Measurements from ENCODE around the gene KRTAP10-11. TPM values are rescaled to one million over a fixed set of nuclear protein-coding genes. Genes with fewer than 3 reads are reported as not detected.
"Not testable (repeated sequence)": the region's sequence is repeated elsewhere in the genome, so short reads cannot be mapped to it uniquely, and the experiment has no call there.

The KRTAP10-11 gene, protein sequence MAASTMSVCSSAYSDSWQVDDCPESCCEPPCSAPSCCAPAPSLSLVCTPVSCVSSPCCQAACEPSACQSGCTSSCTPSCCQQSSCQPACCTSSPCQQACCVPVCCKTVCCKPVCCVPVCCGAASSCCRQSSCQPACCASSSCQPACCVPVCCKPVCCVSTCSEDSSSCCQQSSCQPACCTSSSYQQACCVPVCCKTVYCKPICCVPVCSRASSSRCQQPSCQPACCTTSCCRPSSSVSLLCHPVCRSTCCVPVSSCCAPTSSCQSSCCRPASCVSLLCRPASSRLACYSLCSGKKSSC
- total RNA-seq (not detected), polyA plus RNA-seq (ENCODE audit: insufficient read depth, low read depth, low replicate concordance) (not detected)
- long read RNA-seq, donor 1, result 0 reads
- long read RNA-seq, donor 2, result 0 reads
- long read RNA-seq, donor 3, result 0 reads
- long read RNA-seq, donor 4, result 0 reads
- long read RNA-seq, donor 5, result 0 reads
- long read RNA-seq, donor 6, result 0 reads
- long read RNA-seq, donor 7, result 0 reads
- long read RNA-seq, donor 8, result 0 reads
- long read RNA-seq, donor 9, result 0 reads
- long read RNA-seq, donor 10, result 0 reads

DNA sequence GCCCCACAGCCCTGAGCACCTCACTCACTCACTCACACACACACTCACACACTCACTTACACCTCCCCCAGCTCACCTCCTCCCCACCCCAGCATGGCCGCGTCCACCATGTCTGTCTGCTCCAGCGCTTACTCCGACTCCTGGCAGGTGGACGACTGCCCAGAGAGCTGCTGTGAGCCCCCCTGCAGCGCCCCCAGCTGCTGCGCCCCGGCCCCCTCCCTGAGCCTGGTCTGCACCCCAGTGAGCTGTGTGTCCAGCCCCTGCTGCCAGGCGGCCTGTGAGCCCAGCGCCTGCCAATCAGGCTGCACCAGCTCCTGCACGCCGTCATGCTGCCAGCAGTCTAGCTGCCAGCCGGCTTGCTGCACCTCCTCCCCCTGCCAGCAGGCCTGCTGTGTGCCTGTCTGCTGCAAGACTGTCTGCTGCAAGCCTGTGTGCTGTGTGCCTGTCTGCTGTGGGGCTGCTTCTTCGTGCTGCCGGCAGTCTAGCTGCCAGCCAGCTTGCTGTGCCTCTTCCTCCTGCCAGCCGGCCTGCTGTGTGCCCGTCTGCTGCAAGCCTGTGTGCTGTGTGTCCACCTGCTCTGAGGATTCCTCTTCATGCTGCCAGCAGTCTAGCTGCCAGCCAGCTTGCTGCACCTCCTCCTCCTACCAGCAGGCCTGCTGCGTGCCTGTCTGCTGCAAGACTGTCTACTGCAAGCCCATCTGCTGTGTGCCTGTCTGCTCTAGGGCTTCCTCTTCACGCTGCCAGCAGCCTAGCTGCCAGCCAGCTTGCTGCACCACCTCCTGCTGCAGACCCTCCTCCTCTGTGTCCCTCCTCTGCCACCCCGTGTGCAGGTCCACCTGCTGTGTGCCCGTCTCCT, at the start of gene KRTAP10-11:
TSS of gene KRTAP10-11 (plus strand) at position 49 of the 856 bp plus-strand sequence. CDS start at position 94, 45 bp downstream.
- H3K9me3 ChIP-seq (ENCODE audit: control insufficient read depth in 2 of 3, insufficient read depth in 1 of 3, low read length in 3 of 3); H3K9ac ChIP-seq (ENCODE audit: low read length in 3 of 3); H3K27me3 ChIP-seq (ENCODE audit: control insufficient read depth, insufficient read depth, low read length); H3K4me1 ChIP-seq (ENCODE audit: control insufficient read depth in 2 of 3, insufficient read depth in 2 of 3, low read depth in 1 of 3, low read length in 3 of 3); H3K27ac ChIP-seq (ENCODE audit: low read depth in 2 of 2, low read length in 2 of 2); DNase-seq; FAIRE-seq; intact Hi-C loops (cut with DNase I); H3K4me3 ChIP-seq (ENCODE audit: low read length in 3 of 3); H3K36me3 ChIP-seq (ENCODE audit: control insufficient read depth in 2 of 3, insufficient read depth in 3 of 3, low read length in 3 of 3): not testable (repeated sequence)

DNA sequence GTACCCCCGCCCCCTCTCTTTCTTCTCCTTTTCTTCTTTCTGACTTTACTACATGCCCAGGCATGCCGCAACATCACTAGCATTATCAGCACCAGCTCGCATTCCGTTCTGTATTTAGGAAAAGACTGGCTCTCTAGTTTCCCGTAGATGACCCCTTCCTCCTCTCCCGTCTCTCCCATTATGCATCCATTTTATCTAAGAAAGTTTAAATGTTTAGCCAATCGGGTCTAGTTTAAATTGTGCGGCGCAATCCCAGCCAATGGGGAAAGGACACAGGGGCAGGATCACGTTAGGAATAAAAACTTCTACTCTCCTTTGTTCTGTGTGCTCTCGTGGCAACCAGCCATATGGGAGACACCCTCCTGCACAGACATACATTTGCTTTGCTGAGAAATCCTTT, 48.2 kb upstream of the KRTAP10-11 start:
- Histone ChIP-seq H3K27ac (ENCODE audit: low read depth in 2 of 2, low read length in 2 of 2) (no peak overlapping the region), H3K27me3 (ENCODE audit: control insufficient read depth, insufficient read depth, low read length) (no peaks in the 10 kb centered on the region), H3K4me1 (ENCODE audit: control insufficient read depth in 2 of 3, insufficient read depth in 2 of 3, low read depth in 1 of 3, low read length in 3 of 3) (no peaks in the 10 kb centered on the region), H3K36me3 (ENCODE audit: control insufficient read depth in 2 of 3, insufficient read depth in 3 of 3, low read length in 3 of 3) (no peaks in the 10 kb centered on the region), H3K9ac (ENCODE audit: low read length in 3 of 3) (no peak overlapping the region), H3K4me3 (ENCODE audit: low read length in 3 of 3) (no peak overlapping the region), H3K9me3 (ENCODE audit: control insufficient read depth in 2 of 3, insufficient read depth in 1 of 3, low read length in 3 of 3) (no peaks in the 10 kb centered on the region)
- TF ChIP-seq, protein P1, sequence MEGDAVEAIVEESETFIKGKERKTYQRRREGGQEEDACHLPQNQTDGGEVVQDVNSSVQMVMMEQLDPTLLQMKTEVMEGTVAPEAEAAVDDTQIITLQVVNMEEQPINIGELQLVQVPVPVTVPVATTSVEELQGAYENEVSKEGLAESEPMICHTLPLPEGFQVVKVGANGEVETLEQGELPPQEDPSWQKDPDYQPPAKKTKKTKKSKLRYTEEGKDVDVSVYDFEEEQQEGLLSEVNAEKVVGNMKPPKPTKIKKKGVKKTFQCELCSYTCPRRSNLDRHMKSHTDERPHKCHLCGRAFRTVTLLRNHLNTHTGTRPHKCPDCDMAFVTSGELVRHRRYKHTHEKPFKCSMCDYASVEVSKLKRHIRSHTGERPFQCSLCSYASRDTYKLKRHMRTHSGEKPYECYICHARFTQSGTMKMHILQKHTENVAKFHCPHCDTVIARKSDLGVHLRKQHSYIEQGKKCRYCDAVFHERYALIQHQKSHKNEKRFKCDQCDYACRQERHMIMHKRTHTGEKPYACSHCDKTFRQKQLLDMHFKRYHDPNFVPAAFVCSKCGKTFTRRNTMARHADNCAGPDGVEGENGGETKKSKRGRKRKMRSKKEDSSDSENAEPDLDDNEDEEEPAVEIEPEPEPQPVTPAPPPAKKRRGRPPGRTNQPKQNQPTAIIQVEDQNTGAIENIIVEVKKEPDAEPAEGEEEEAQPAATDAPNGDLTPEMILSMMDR (IDR thresholded peaks at IDR 0.05; ENCODE audit: borderline replicate concordance, extremely low read depth, insufficient read depth), result no peak
- FAIRE-seq (no peak), DNase-seq (no peak)
- intact Hi-C loops (cut with DNase I), result no loop called here

DNA sequence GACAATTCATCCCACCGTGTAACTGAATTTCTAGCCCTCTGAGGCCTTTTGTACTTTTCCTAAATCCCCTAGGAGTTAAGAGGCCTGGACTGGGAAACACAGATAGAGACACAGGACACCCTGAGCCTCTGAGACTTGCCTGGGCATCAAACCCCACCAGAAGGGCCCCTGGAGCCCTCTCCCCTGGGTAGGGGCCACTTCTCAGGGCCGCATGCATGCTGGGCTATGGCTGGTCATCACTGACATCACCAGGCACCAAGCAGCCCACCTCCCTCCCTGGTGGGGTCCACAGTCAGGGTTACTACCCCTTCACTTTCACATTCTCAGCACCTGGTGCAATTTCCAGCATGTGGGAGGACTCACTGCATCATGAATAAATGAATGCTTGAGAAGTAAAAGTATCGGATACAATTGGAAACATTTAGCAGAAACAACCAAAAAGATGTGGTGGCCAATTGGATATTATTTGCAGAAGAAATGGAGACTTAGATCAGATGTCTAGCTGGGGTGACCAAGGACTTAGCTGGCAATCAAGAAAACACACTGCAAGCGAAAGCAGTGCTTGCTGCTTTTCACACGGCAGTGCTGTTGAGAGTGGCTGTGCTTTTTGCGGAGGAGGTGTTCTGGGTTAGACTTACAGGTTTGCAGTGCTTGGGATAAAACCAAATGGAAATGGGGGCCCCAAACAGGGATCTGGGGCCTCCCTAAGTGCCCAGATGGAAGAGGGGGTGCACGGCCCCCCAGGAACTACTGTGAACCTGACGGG, 46.8 kb upstream of the KRTAP10-11 start:
- H3K4me3 ChIP-seq (ENCODE audit: low read length in 3 of 3), result no peak overlapping the region
- FAIRE-seq (no peak), DNase-seq (no peak)
- H3K36me3 ChIP-seq (ENCODE audit: control insufficient read depth in 2 of 3, insufficient read depth in 3 of 3, low read length in 3 of 3), result no peaks in the 10 kb centered on the region
- intact Hi-C loops (cut with DNase I), result no loop called here
- H3K9ac ChIP-seq (ENCODE audit: low read length in 3 of 3), result no peak overlapping the region
- H3K27ac ChIP-seq (ENCODE audit: low read depth in 2 of 2, low read length in 2 of 2), result no peak overlapping the region
- TF ChIP-seq, protein P1 (IDR thresholded peaks at IDR 0.05; ENCODE audit: borderline replicate concordance, extremely low read depth, insufficient read depth), result no peak
- H3K4me1 ChIP-seq (ENCODE audit: control insufficient read depth in 2 of 3, insufficient read depth in 2 of 3, low read depth in 1 of 3, low read length in 3 of 3), result no peaks in the 10 kb centered on the region
- H3K27me3 ChIP-seq (ENCODE audit: control insufficient read depth, insufficient read depth, low read length), result no peaks in the 10 kb centered on the region
- no peaks in the 10 kb centered on the region for H3K9me3 ChIP-seq (ENCODE audit: control insufficient read depth in 2 of 3, insufficient read depth in 1 of 3, low read length in 3 of 3)

DNA sequence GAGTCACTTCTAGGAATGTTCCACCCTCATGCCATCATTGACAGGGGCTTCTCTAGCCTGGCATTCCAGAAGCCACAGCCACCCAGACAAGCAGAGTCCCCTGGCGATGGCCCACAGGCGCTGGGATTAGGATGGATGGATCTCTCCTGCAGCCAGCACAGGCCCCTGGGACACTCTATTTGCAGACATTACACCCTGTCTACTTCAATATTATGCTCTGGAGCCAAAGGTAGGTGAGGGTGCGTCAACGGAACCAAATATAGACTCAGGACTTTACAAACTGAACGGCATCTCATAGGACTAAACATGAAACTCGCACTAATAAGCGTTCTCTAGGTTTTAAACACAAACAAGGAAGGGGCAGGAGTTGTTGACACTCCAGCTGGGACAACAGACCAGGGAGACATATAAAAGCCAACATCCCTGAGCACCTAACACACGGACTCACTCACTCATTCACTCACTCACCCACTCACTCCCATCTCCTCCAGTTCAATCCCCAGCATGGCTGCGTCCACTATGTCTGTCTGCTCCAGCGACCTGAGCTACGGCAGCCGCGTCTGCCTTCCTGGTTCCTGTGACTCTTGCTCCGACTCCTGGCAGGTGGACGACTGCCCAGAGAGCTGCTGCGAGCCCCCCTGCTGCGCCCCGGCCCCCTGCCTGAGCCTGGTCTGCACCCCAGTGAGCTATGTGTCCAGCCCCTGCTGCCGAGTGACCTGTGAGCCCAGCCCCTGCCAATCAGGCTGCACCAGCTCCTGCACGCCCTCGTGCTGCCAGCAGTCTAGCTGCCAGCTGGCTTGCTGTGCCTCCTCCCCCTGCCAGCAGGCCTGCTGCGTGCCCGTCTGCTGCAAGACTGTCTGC, 45.9 kb upstream of the KRTAP10-11 start, which contains the start of gene KRTAP10-7:
TSS of gene KRTAP10-7 (plus strand) at position 480 of the 861 bp plus-strand sequence. CDS start at position 505, 25 bp downstream.
- H3K9me3 ChIP-seq (ENCODE audit: control insufficient read depth in 2 of 3, insufficient read depth in 1 of 3, low read length in 3 of 3); H3K36me3 ChIP-seq (ENCODE audit: control insufficient read depth in 2 of 3, insufficient read depth in 3 of 3, low read length in 3 of 3); FAIRE-seq; intact Hi-C loops (cut with DNase I); H3K4me1 ChIP-seq (ENCODE audit: control insufficient read depth in 2 of 3, insufficient read depth in 2 of 3, low read depth in 1 of 3, low read length in 3 of 3); H3K9ac ChIP-seq (ENCODE audit: low read length in 3 of 3); H3K27ac ChIP-seq (ENCODE audit: low read depth in 2 of 2, low read length in 2 of 2); DNase-seq; H3K27me3 ChIP-seq (ENCODE audit: control insufficient read depth, insufficient read depth, low read length); H3K4me3 ChIP-seq (ENCODE audit: low read length in 3 of 3): not testable (repeated sequence)

DNA sequence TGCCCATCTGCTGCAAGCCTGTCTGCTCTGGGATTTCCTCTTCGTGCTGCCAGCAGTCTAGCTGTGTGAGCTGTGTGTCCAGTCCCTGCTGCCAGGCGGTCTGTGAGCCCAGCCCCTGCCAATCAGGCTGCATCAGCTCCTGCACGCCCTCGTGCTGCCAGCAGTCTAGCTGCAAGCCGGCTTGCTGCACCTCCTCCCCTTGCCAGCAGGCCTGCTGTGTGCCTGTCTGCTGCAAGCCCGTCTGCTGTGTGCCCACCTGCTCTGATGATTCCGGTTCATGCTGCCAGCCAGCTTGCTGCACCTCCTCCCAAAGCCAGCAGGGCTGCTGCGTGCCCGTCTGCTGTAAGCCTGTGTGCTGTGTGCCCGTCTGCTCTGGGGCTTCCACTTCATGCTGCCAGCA, 45.1 kb upstream of the KRTAP10-11 start:
- H3K4me3 ChIP-seq (ENCODE audit: low read length in 3 of 3); H3K4me1 ChIP-seq (ENCODE audit: control insufficient read depth in 2 of 3, insufficient read depth in 2 of 3, low read depth in 1 of 3, low read length in 3 of 3); DNase-seq; H3K9me3 ChIP-seq (ENCODE audit: control insufficient read depth in 2 of 3, insufficient read depth in 1 of 3, low read length in 3 of 3); H3K27me3 ChIP-seq (ENCODE audit: control insufficient read depth, insufficient read depth, low read length); H3K9ac ChIP-seq (ENCODE audit: low read length in 3 of 3); intact Hi-C loops (cut with DNase I); H3K27ac ChIP-seq (ENCODE audit: low read depth in 2 of 2, low read length in 2 of 2); FAIRE-seq; H3K36me3 ChIP-seq (ENCODE audit: control insufficient read depth in 2 of 3, insufficient read depth in 3 of 3, low read length in 3 of 3): not testable (repeated sequence)
